Activated T-helper 1 cell treated with Interleukin-2 at 50 U/mL for 16 hours (primary cell): ENCODE results near the gene DPP7.

Experiments used
- DNase-seq: peaks from one replicate; pipeline ENCODE4 v3.0.0-alpha.2; 2020; ENCODE audit warnings: low read depth

The DPP7 gene

DNA sequence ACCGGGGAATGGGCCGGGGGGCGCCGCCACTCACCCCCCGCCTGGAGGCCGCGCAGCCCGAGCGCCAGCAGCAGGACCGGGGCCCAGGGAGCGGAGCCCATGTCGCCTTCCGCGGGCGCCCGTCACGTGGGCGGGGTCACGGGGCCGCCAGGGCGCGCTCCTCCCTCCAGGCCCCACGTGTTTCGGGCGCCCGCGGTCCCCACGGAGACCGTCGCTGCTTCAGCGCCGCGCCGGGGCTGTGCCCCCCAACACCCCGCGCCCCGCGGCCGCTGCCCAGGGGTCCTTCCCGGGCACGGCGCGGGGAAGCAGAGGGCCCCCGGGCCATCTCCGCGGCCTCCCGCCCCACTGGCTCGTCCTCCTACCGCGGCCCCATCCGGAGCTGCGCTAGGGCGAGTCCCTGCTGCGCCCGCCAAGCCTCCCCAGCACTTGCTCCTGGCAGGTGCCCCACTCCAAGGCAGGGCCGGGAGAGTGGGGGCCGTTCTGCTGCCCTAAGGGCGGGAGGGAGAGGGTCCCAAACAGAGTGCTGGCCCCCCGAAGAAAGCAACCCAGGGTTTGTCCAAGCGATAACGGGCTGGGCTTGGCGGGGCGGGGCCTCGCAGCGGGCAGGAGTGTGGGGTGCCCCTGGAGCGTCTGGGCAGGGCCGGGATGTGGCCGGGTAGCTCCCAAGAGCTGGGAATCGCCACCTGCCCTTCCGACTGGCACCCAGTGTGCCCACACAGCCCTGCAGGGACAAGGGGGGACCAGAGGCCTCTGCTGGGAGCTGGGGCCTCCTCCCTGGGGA is at the start of gene DPP7:
Gene DPP7, minus strand, starts transcription at position 121 of the 781 bp plus-strand sequence. Its CDS starts 20 bp downstream, at position 101.
- DNase-seq = peak; percentile 70

GRCh38 chr9:137163805-137164204 is 49.3 kb upstream of the DPP7 start:
- DNase-seq = no peak

DNA sequence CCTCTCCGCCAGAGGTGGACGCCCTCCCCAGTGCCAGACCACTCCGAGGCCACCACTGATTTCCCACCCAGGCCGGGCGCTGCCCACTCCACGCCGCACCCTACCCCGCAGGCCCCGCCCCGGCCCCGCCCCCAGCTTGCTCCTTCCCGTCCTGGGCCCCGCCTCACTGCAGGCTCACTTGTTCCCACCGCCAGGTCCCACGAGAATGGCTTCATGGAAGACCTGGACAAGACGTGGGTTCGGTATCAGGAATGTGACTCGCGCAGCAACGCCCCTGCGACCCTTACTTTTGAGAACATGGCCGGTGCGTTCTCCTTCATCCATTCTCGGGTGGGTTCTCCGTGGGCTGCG is 48.8 kb upstream of the DPP7 start:
- DNase-seq = no peak

DNA sequence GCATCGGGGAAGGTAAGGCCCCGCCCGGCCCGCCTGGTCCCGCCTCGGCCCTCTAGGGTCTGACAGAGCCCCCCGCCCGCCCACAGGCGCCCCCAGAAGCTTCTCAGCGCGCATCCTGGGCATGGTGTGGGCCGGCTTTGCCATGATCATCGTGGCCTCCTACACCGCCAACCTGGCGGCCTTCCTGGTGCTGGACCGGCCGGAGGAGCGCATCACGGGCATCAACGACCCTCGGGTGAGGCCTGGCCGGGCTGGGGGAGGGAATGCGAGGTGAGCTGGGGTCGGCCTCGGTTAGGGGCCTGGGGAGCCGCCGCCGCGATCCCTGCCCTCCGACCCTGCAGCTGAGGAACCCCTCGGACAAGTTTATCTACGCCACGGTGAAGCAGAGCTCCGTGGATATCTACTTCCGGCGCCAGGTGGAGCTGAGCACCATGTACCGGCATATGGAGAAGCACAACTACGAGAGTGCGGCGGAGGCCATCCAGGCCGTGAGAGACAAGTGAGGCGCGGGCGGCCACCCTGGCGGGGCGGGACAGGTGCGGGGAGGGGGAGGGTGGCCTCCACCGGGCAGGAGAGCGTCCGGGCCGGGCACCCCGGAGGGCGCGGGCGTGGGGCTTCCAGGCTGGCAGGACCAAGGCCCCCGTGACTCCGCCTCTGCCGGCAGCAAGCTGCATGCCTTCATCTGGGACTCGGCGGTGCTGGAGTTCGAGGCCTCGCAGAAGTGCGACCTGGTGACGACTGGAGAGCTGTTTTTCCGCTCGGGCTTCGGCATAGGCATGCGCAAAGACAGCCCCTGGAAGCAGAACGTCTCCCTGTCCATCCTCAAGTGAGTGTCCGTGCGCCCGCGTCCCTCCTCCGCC is 48.2 kb upstream of the DPP7 start:
- DNase-seq = no peak

DNA sequence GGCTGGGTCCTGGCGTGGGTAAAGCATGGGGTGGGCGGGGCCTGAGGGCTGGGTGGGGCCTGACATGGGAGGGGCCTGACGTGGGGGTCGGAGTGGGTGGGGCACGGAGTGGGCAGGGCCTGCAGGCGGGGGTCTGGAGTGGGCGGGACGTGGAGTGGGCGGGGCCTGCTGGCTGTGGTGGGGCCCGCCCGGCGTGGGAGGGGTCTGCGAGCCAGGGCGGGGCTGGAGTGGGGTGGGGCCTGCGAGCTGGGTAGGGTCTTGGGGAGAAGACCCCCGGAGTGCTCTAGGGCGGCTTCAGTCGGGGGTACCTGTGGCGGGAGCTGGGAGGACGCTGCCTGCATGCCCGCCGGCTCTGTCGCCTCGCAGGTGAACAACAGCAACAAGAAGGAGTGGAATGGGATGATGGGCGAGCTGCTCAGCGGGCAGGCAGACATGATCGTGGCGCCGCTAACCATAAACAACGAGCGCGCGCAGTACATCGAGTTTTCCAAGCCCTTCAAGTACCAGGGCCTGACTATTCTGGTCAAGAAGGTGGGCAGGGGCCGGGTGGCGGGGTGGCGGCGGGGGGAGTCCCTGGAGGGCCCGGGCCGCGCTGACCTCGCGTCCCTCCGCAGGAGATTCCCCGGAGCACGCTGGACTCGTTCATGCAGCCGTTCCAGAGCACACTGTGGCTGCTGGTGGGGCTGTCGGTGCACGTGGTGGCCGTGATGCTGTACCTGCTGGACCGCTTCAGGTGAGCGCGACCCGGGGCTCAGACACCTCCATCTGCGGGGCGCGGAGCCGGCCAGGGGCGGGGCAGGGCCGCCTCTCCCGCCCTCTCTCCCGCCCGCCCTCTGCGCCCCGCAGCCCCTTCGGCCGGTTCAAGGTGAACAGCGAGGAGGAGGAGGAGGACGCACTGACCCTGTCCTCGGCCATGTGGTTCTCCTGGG is 47.3 kb upstream of the DPP7 start:
- DNase-seq = no peak

DNA sequence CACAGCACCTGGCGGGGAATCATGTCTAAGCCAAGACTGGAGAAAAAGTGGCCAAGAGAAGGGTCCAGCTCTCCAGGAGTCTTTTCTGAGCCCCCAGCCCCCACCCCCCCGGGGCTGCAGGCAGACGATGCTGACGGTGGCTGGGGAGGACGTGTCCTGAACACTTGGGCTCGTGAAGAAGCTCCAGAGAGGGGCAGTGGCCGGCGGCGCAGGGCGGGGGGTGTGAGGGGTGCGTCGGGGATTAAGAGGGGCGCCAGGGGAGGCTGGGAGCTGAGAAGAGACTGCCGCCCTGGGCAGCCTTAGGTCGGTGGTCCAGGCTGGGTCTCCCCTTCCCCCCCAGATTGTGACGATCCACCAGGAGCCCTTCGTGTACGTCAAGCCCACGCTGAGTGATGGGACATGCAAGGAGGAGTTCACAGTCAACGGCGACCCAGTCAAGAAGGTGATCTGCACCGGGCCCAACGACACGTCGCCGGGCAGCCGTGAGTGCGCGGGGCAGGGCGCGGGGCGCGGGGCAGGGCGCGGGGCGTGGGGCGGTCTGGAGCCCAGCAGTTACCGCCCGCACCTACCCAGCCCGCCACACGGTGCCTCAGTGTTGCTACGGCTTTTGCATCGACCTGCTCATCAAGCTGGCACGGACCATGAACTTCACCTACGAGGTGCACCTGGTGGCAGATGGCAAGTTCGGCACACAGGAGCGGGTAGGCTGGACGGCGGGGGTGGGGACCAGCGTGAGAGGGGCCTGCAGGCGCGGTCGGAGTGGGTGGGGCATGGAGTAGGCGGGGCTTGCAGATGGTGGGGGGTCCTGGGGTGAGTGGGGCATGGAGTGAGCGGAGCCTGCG is 46.4 kb upstream of the DPP7 start:
- no peak for DNase-seq

DNA sequence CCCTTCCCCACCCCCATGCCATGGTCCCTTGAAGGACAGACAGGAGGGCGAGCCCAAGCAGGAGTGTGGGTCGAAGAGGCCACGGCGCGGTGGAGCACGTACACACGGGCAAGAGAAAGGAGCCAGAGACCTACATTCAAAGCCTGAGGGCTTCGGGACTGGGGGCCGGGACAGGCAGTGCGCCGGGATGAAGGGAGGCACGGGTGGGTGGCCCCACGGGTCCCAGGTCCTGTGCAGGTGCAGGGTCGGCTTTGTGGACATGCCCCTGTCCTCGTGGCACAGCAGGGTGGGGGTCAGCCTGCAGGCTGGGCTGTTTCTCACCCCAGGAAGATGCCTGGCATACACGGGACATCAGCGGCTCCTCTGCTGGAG is 45.5 kb upstream of the DPP7 start:
- no peak for DNase-seq

DNA sequence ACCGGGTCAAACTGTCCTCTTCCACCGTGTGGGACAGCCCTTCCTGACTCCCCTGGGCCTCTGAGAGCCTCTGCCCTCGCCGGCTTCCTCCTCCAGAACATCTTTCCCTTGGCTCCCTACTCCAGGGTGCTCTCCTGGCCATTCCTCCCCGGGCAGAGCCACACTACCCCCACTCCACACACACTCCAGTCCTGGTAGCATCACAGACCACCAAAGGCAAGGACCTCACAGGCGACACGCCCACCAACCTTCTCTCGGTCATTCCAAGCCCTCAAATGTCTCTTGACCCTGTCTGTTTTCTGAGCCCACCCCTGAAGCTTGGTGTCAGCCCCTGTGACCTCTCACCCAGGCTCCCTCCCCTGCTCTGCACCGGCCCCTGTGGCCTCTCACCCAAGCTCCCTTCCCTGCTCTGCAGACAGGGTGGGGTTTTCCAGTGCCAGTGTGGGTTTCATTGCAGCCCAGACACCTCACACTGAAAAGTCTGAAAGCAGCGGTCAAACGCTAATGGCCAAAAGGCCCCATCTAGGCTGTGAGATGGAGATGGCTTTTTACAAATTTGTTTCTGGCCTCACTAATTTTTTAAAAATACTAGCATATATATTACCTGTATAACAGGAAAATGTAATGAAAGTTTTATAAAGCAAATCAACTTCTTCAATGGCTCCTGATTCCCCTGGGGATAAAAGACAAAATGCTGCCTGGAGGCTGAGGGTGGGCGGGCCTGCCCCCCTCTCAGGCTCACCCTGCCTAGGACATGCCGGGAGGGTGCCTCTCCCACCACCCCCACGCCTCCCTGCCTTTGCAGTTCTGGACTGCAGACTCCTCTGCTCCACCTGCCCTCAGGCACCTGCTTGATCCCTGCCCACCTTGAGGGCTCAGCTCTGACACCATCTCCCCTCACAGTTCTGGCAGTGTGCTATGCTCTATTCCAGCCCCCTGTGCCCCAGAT is 44.8 kb upstream of the DPP7 start:
- DNase-seq = no peak

- no peak for DNase-seq
Measured at GRCh38 chr9:137158625-137159024, 44.1 kb upstream of the DPP7 start.

DNA sequence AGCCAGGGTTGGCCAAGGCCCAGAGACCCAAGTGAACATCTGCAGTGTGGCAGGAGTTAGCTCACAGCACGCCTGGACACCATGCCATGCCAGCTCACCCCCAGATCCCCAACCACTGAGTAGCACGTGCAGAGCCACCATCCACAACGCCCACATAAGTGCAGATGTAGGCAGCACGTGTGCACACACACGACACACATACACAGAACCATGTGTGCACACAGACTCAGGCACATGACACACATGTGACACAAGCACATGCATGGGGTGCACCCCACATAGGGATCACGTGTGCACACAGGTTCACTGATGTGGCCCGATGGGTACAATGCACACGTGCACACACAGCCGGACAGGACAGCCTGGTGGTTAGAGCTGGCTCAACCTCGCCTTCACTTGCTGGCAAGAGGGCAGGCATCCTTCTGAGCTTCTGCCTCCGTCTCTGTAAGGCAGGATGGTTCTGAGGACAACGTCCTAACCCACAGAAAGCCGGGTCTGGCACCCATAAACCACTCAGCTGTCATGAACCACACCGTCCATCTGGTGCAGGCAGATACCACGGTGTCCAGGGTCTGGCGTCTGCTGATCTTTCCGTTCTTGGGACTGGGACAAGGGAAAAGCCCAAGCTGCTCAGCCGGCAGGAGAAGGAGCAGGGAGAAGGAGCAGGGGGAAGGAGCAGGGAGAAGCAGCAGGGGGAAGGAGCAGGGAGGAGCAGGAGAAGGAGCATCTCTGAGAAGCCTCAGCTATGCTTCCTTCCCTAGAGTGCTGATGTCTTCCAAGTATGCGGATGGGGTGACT is 43.3 kb upstream of the DPP7 start:
- no peak for DNase-seq

DNA sequence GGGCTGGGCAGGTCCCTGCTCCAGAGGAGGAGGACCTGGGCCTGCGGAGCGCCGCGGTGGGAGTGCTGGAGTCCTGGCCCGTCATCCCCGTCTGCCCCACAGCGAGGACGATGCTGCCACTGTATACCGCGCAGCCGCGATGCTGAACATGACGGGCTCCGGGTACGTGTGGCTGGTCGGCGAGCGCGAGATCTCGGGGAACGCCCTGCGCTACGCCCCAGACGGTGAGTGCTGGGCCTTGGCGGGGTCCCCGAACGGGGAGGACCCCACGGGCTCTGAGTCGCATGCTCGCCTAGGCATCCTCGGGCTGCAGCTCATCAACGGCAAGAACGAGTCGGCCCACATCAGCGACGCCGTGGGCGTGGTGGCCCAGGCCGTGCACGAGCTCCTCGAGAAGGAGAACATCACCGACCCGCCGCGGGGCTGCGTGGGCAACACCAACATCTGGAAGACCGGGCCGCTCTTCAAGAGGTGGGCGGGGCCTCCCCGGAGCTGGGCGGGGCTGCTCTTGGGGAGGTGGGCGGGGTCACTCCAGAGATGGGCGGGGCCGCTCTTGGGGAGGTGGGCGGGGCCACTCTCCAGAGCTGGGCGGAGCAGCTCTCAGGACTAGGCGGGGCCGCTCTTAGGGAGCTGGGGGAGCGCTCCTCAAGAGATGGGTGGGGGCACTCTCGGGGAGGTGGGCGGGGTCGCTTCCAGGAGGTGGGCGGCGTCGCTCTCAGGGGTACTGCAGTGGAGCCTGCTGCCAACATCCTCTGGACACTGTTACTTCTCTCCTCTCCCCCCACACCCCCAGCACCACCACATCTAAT is 42.2 kb upstream of the DPP7 start:
- peak; percentile 36 for DNase-seq

DNA sequence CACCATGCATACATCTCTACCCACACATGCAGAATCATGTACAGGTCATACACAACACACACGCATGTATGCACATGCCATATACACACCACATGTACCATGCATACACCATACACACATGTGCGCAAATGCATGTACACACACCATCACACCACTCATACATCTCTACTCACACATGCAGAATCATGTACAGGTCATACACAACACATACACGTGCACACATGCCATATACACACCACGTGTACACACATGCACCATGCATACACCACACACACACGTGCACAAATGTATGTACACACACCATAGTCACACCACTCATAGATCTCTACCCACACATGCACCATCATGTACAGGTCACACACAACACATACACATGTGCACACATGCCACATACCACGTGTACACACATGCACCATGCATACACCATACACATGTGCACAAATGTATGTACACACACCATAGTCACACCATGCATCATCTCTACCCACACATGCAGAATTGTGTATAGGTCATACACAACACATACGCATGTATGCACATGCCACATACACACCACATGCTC is 38.4 kb upstream of the DPP7 start:
- DNase-seq = no peak

DNA sequence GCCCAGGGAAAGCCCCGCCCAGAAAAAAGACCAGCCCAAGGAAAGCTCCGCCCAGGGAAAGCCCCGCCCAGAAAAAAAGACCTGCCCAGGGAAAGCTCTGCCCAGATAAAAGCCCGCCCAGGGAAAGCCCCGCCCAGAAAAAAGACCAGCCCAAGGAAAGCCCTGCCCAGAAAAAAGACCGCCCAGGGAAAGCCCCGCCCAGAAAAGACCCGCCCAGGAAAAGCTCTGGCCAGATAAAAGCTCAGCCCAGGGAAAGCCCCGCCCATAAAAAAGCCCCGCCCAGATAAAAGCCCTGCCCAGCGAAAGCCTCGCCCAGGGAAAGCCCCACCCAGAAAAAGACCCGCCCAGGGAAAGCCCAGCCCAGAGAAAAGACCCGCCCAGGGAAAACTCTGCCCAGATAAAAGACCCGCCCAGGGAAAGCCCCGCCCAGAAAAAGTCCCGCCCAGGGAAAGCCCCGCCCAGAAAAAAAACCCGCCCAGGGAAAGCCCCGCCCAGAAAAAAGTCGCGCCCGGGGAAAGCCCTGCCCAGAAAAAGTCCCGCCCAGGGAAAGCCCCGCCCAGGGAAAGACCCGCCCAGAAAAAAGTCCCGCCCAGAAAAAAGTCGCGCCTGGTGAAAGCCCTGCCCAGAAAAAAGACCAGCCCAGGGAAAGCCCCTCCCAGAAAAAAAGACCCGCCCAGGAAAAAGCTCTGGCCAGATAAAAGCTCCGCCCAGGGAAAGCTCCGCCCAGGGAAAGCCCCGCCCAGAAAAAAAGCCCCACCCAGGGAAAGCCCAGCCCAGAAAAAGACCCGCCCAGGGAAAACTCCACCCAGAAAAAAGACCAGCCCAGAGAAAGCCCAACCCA is 36.3 kb upstream of the DPP7 start:
- no peak for DNase-seq

DNA sequence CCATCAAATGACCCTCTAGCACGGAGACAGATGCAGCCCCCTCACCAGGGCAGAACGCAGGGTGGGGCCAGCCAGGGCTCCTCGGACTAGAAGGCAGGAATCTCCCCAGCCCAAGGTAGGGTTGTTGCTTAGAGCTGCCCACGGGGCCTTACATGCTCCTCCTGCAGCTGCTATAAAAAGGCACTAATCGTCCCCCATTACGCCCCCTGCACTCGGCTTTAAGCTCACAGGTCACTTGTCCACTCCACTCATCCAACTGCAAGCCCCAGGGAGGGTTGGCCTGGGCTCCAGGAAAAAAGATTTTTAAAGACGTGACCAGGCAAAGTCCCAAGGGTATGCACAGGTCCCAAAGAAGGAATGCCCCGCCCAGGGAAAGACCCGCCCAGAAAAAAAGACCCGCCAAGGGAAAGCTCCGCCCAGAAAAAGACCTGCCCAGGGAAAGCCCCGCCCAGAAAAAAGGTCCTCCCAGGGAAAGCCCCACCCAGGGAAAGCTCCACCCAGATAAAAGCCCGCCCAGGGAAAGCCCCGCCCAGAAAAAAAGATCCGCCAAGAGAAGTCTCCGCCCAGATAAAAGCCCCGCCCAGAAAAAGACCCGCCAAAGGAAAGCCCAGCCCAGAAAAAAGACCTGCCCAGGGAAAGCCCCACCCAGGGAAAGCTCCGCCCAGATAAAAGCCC is 35.5 kb upstream of the DPP7 start:
- DNase-seq = no peak

GRCh38 chr9:137149363-137149762 is 34.8 kb upstream of the DPP7 start:
- DNase-seq = no peak

DNA sequence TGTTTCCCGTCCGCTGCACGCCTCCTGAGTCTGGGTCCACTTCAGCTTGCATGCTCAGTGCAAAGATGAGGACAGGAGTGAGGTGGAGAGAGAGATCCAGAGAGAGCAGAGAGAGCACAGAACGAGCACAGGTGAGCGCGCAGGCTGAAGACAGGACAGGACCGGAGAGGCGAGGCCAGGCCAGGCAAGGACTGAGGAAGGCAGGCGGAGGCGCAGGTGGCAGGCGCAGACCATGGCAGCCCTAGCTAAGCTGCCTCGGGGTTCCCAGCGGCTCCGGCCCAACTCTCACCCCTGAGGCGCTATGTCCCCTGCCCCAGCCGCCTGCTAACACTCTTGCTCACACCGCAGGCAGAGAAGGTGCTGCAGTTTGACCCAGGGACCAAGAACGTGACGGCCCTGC is 34.1 kb upstream of the DPP7 start:
- DNase-seq = no peak

DNA sequence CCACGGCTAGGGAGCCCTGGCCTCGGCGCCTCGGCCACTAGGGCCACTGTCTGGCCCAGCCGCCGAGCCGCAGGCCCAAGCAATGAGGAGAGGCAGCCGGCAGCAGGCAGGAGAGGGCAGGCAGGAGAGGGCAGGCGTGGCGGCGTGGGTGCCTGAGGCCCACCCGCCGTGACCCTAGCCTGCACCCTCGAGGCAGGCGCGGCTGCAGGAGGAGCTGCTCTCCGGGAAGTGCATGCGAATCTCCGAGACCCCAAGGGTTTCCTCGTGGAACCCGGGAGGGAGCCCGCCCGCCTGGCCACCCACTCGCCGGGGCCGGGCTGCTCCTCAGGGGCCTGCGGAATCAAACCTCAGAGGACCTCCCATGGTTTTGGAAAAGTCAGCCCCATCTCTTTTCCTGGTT is 33.7 kb upstream of the DPP7 start:
- DNase-seq = no peak
